Esophagus mucosa (tissue), 1 donor: ENCODE measurements around the gene WDR89. TPM values are rescaled to one million over a fixed set of nuclear protein-coding genes. Genes with fewer than 3 reads are reported as not detected.
A peak's percentile ranks its signal among the peaks of the same experiment; 100 is the strongest.
"Not testable (repeated sequence)": the region's sequence is repeated elsewhere in the genome, so short reads cannot be mapped to it uniquely, and the experiment has no call there.

Experiments used
- ATAC-seq: fragments of 200-7000 bp; cut with Tn5 transposase; one replicate; pipeline ENCODE4 v1.9.1; 2020
- total RNA-seq: library from RNA; stranded (reverse); gene quantifications from one replicate; pipeline ENCODE4 v1.2.4, GENCODE V29; 2023
- donor health status: DM: yes; HTN: yes; CAD: no.

Gene WDR89, protein sequence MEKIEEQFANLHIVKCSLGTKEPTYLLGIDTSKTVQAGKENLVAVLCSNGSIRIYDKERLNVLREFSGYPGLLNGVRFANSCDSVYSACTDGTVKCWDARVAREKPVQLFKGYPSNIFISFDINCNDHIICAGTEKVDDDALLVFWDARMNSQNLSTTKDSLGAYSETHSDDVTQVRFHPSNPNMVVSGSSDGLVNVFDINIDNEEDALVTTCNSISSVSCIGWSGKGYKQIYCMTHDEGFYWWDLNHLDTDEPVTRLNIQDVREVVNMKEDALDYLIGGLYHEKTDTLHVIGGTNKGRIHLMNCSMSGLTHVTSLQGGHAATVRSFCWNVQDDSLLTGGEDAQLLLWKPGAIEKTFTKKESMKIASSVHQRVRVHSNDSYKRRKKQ
- 6.8 TPM for total RNA-seq

DNA sequence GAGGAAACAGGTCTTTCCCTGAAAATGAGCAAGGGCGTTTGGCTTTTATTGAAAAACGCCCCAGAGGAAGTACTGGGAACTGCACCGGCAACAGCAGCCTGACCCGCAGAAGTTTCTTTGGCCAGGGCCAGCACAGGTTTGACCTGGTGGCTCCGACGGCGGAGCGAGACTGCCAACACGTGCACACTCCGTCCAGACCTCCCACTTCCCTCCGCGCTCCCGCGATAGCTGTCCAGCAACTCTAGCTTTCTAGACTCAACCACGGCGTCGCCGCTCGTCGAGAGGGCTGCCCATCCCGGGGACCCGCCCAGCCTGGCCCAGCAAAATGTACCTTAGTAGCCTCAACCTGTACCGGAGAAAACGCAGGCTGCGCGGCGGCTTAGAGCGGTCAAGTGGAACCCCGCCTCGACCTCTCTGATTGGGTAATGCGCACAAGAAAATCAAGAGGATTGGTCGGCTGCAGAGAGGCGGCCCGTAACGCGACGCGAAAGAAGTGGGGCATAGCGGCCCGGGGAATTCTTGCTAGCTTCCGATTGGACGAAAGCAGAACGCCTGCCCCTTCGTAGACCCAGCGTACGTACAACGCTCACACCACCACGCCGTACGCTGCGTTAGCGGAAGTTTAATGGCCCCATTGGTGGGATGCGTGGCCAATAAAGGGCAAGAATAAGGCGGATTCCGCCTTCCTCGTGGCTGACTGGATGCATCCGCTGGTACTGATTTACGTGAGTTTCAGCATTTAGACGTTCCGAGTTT, at the start of gene WDR89:
Gene WDR89, minus strand, starts transcription at position 399 of the 756 bp plus-strand sequence. CDS start 41,929 bp downstream, outside the sequence.
- peak; percentile 98 for ATAC-seq

- ATAC-seq = no peak
Observed at GRCh38 chr14:63689132-63689531, 47.5 kb upstream of the WDR89 start.

- ATAC-seq = no peak
Observed at GRCh38 chr14:63686926-63687325, 45.3 kb upstream of the WDR89 start.

- ATAC-seq = no peak
Observed at GRCh38 chr14:63685401-63685800, 43.7 kb upstream of the WDR89 start.

DNA sequence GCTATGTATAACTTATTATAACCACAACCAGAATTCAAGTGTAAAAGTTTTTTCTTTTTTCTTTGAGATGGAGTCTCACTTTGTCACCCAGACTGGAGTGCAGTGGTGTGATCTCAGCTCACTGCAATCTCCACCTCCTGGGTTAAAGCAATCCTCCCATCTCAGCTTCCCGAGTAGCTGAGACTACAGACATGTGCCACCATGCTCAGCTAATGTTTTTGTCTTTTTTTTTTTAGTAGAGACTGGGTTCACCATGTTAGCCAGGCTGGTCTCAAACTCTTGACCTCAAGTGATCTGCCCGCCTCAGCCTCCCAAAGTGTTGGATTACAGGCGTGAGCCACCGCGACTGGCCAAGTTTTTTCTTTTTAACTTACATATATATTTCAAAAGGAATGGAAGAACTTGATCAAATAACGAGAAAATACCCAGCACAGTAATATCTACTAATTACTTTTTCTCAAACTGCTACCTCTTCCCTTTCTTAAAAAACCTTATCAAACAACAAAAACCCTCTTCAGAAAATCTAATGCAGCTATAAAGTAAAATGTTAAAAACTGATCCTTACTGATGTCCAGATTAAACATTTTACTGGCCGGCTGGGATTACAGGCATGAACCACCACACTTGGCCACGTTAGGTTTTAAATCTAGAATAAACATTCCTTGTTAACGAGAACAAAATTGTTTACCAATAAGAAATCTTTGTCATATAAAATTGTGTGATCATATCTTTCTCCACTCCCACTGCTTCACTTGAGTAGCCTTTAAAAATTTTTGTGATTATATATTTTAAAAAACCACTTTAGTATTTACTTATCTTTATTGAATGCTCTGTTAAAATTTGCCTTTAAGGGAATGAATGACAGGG, 41.3 kb upstream of the WDR89 start:
- no peak for ATAC-seq

DNA sequence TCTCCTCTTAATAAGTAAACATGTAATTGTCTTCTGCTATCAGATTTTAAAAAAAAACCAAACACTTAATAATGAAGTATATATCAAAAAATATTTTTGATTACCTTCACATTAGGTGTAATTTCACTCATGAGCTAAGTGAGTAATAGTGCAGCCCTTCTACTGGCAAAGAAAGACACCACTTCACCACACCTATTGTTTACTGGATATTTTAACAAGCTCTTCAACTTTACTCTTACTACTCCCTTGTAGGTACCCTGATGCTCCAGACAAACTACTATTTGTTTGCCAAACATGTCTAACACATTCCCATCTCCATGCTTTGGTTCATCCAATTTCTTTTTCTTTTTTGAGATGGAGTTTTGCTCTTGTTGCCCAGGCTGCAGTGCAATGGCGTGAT, 36.9 kb upstream of the WDR89 start:
- ATAC-seq = no peak

GRCh38 chr14:63677891-63678379, 36.3 kb upstream of the WDR89 start:
- no peak for ATAC-seq

GRCh38 chr14:63676615-63677014, 34.9 kb upstream of the WDR89 start:
- no peak for ATAC-seq

DNA sequence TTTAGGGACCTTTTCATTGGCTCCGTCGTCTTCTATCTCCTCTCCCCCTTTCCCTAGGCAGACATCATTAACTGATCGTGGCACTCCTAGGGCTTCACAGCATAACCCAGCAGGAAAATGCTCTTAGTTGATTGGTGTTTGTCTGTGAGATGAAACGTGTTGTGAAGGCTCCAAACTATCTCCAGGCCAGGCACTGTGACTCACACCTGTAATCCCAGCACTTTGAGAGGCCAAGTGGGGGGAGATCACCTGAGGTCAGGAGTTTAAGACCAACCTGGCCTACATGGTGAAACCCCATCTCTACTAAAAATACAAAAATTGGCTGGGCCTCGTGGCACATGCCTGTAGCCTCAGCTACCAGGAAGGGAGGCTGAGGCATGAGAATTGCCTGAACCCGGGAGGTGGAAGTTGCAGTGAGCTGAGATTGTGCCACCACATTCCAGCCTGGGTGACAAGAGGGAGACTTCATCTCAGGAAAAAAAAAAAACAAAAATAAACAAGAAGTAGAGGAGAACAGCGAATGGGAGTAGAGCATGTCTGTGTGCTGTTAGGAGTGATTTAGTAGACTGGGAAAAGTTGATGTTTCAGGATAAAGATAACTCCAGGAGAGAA, 32.3 kb upstream of the WDR89 start:
- no peak for ATAC-seq

GRCh38 chr14:63673255-63673654, 31.6 kb upstream of the WDR89 start:
- ATAC-seq = no peak

DNA sequence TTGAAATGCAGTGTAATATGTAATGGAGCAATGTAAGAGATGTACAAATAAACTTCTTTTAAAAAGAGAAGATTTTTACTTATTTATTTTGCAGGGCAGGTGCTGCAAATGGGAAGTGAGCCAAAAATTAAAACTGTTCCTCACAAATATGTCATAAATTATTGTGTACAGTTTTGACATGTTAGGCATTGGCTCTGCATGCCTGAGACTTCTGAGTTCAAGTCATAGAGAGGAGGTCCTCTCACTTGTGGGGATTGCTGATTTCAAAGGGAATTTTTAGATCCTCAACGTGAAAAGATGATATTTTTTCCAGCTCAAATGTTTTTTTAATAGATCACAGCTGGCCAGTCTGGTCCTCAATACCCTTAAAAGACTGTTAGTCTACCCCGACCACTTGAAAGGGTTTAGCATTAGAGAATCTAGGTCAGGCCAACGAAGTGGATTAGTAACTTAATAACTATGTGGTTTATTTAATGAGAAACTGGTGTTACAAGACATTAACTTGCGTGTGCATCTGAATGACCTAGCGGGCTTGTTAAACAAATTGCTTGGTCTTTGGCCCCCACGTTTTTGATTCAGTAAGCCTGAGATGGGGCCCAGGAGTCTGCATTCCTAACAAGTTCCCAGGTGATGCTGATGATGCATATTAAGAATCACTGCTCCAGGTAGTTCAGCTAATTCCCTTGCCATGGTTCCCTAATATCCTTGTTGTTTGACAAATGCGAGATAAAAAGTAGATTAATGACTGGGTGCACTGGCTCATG, 30.9 kb upstream of the WDR89 start:
- no peak for ATAC-seq

DNA sequence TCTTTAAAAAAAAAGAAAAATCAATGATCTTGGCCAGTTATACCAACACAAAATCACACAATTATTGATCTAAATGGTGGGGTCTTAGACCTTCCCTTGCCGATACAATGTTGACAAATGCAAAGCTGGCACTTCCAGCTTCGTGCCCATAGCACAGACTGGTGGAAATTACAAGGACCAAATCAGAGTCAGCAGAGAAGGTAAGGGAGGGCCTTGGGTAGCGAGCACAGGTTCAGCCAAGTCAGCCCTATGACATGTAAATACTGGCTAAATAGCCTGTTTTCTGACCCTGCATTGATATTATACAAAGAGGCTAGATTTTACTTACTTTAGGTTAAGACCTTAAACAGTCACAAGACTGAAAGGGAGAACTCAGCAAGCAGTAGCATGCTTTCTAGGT, 30.3 kb upstream of the WDR89 start:
- no peak for ATAC-seq

- no peak for ATAC-seq
Observed at GRCh38 chr14:63670692-63671091, 29.0 kb upstream of the WDR89 start.

- ATAC-seq = no peak
Observed at GRCh38 chr14:63666335-63666734, 24.7 kb upstream of the WDR89 start.

DNA sequence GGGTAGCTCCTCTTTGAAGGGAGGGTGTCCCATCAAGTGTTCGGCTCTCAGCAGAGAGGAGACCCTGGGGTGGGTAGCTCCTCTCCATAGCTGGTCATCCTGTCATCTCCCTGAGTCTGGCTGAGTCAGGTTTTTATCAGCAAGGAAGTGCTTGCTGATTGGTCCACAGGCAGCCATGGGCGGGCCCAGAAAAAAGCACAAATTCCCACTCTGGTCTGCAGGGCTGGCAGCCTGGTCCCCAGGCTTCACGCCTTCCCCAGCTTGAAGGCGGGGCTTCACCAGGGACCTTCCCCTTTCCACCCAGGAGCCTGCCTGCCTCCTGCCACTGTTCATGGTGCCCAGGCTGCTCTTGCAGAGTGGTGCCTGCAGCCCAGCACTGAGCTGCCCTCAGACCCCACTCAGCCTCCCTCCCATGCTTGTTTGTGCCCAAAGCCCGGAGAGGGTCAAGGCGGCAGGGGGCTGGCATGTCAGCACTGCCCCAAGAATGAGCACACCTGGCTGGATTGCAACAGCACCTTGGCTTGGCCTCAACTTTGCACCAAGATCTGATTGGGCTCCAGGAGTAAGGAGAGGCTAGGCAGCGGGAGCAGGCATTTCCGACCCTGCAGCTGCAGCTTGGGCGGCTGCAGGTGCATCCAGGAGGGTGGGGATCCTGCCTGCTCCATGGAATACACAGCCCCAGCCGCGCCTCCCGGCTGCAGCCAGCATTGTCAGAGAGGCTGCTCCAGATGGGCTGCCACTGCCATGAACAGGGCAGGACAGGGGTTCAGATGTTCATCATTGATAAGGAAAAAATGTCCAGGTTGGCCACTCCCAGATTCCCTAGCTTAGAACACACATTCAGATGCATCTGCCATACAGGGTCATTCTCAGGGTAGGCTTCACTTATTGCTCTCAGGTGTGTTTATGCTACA, 22.0 kb upstream of the WDR89 start:
- ATAC-seq = peak; percentile 22

DNA sequence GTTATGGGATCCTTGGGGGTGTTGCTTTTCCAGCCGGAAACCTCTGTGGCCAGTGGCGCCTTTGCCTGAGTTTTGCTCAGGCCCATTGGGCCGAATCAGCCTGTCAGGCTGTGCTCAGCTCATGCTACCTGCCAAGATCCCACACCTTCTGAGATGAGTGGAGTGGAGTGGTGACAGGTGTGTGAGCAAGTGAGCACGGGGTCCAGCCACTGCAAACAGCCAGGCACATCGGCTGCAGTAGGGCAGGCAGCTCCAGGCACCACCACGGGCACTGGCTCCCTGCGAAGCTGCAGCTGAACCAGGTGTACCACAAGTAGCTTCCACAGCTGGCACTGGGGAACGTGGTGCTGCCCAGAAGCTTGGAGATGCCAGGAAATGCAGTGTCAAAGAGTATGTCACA, 21.1 kb upstream of the WDR89 start:
- no peak for ATAC-seq

DNA sequence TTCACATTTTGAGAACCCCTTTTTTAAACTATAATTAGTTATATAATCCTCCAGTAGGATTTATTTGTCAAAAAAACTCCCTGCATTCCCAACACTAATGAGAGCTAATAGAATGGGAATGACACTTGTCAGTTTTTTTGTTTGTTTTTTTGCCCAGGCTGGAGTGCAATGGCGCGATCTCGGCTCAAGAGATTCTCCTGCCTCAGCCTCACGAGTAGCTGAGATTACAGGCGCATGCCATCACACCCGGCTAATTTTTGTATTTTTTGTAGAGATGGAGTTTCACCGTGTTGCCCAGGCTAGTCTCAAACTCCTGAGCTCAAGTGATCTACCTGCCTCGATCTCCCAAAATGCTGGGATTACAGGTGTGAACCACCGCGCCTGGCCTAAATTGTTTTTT, 20.2 kb upstream of the WDR89 start:
- ATAC-seq = not testable (repeated sequence)

- no peak for ATAC-seq
Observed at GRCh38 chr14:63659726-63660125, 18.1 kb upstream of the WDR89 start.

GRCh38 chr14:63656194-63656593, 14.5 kb upstream of the WDR89 start:
- ATAC-seq = no peak

DNA sequence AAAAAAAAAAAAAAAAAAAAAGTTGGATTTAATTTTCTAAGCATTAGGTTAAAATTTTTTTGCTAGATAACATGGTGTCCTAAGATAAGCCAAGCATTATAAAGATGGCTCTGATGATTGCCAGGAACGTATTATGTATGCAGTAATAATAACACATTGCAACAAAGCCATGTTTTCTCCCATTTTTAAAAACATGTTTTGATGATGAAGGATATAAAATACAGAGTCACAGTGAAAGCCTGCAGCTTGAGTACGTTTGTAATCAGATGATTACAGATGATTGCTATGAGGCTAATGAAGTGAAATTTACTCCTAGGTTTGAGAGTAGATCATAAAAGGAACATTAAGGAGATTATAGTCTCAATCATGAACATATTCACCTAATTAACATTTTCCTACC, 13.3 kb upstream of the WDR89 start:
- no peak for ATAC-seq

DNA sequence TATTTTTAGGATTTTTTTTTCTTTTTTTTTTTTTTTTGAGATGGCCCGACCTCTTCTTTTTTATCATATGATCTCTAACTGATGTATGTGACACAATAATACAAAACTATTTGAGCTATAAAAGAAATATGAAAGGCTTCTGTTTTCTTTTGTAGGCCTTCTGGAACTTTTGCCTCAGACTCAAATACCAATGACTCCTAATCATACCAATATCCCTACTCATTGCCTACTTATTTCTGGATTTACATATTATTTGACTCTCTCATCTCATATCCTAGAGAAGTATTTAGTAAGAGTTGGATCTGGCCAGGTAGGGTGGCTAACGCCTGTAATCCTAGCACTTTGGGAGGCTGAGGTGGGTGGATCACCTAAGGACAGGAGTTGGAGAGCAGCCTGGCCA, 12.7 kb upstream of the WDR89 start:
- no peak for ATAC-seq
